Right lobe of liver (tissue), 4 donors: ENCODE measurements around the gene SLC16A4.
"Not testable (repeated sequence)": the region's sequence is repeated elsewhere in the genome, so short reads cannot be mapped to it uniquely, and the experiment has no call there.

Source experiments
- POLR2A ChIP-seq: fragments of 450-650 bp; IDR thresholded peaks from one replicate; pipeline ENCODE4 v1.6.1; 2017; ENCODE audit warnings: antibody characterized with exemption, mild to moderate bottlenecking
- TF ChIP-seq, protein P1 (sequence below), 4 donors: fragments of 200-600 bp in 3 of 4; fragments of 450-650 bp in 1 of 4; IDR thresholded peaks; one replicate each; pipeline versions ENCODE4 v1.5.1 to v1.8.0; 2016 to 2022; ENCODE audit warnings: antibody characterized with exemption in 4 of 4, mild to moderate bottlenecking in 2 of 4
- donor health status: DM: no; HTN: no; CAD: no.
- donor health status: DM: no; HTN: no; CAD: no.
- donor health status: DM: no; HTN: yes; CAD: no.

DNA sequence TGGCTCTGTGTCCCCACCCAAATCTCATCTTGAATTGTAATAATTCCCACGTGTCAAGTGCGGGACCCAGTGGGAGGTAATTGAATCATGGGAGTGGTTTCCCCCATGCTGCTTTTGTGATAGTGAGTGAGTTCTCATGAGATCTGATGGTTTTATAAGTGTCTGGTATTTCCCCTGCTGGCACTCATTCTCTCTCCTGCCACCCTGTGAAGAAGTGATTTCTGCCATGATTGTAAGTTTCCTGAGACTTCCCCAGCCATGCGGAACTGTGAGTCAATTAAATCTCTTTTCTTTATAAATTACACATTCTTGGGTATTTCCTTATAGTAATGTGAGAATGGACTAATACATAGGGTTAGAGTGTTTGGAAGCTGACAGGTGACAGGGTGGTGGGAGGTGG lies 49.0 kb upstream of the SLC16A4 start:
- TF ChIP-seq, protein P1, sequence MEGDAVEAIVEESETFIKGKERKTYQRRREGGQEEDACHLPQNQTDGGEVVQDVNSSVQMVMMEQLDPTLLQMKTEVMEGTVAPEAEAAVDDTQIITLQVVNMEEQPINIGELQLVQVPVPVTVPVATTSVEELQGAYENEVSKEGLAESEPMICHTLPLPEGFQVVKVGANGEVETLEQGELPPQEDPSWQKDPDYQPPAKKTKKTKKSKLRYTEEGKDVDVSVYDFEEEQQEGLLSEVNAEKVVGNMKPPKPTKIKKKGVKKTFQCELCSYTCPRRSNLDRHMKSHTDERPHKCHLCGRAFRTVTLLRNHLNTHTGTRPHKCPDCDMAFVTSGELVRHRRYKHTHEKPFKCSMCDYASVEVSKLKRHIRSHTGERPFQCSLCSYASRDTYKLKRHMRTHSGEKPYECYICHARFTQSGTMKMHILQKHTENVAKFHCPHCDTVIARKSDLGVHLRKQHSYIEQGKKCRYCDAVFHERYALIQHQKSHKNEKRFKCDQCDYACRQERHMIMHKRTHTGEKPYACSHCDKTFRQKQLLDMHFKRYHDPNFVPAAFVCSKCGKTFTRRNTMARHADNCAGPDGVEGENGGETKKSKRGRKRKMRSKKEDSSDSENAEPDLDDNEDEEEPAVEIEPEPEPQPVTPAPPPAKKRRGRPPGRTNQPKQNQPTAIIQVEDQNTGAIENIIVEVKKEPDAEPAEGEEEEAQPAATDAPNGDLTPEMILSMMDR (IDR thresholded peaks at IDR 0.05), result not testable (repeated sequence)
- not testable (repeated sequence) for TF ChIP-seq POLR2A
